ENCODE data around the gene RETREG3. TPM values are rescaled to one million over a fixed set of nuclear protein-coding genes. Genes with fewer than 3 reads are reported as not detected.

Gene RETREG3
- total RNA-seq, 2 experiments from 2014 or later: 33.5 to 50.5 TPM

DNA sequence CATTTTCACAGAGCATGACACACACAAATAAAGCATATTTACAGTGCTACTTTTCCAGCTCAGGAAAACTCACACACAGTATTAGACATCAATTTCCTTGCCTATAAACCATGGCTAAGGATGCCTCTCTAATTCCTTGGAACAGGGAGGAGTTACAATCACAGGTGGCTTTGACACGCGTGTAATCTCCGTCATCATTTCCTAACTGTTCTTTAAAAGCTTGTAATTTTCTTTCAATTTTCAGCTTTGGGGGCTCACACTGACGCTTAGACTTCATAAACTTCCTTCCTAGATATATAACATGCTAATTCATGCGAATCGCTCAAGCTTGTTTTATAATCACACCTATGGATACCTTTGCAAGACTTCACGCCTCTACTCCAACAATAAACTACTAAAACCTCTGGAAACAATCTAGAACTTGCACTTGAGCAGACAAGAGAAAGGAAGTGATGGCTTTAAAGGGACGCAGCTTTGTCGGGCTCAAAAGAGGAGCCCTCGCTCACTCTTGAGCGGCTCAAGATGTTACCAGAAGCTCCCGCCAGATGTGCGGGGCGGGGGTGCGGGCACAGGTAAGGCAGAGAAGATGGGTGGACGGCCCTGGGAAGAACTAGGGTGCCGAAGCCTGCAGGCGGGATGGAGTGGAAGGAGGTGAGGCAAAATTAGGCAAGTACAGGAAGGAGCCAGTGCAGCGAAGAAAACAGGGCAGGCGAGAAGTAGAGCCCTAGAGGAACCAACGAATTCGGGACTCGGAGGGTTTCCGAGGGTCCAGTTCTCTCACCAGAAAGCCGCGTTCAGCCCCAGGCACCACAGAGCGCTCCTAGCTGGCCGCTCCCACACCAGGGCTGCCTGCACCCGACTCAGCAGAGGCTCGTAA is 631 bp downstream of the RETREG3 start:
- intact Hi-C loops (cut with micrococcal nuclease; ENCODE audit: unreplicated experiment): loop anchor here (1.0 to 2.0 kb wide), 2 partner anchors 30 to 70 kb away; no protein-coding TSS in a partner anchor
- peak overlapping the region; percentile 74 for H3K27ac ChIP-seq (ENCODE audit: low read depth, low read length, poor library complexity, severe bottlenecking)
- H3K4me3 ChIP-seq (ENCODE audit: low read depth, low read length, poor library complexity, severe bottlenecking): peak overlapping the region; percentile 88
- TF ChIP-seq EZH2phosphoT487 (IDR thresholded peaks at IDR 0.05; ENCODE audit: borderline replicate concordance, low read depth, low read length) (no peak), CTCF (conservative IDR thresholded peaks at IDR 0.05; ENCODE audit: low read length) (no peak)
- peak; percentile 55 for DNase-seq (ENCODE audit: low spot score)
- H3K36me3 ChIP-seq (ENCODE audit: insufficient read depth, low read length): peaks cover 20% of the 10 kb centered on the region
- H3K9me2 ChIP-seq (ENCODE audit: insufficient read depth, low read length): no peaks in the 10 kb centered on the region
- no TSS peak for BruUV-seq (replicated peaks)
- peak overlapping the region; percentile 18; the same call in 1 of the 2 replicates for H2AFZ ChIP-seq (ENCODE audit: low read length)
- H3K4me1 ChIP-seq (ENCODE audit: insufficient read depth, low read length, poor library complexity, severe bottlenecking): peaks cover 38% of the 10 kb centered on the region
- H3K79me2 ChIP-seq (ENCODE audit: insufficient read depth, low read depth, low read length): peaks cover 70% of the 10 kb centered on the region
- ChIA-PET POLR2A (interaction anchor here (0.8 to 2.0 kb wide), 17 partner anchors 9 to 166 kb away, joined by 3 to 8 read pairs (median 4); partner anchors contain the start of genes PLEKHH3, PSMC3IP and TUBG2), CTCF (ENCODE audit: unreplicated experiment) (interaction anchor here (1.7 to 2.3 kb wide), 2 partner anchors 9 to 30 kb away, joined by 4 to 11 read pairs; partner anchors contain the start of gene PSMC3IP)
- no peaks in the 10 kb centered on the region; the same call in 1 of the 2 replicates for H4K20me1 ChIP-seq (ENCODE audit: insufficient read depth, low read length)
- H3K4me2 ChIP-seq (ENCODE audit: low read length): peak overlapping the region; percentile 80
- no peaks in the 10 kb centered on the region for H3K9me3 ChIP-seq (ENCODE audit: low read length)

DNA sequence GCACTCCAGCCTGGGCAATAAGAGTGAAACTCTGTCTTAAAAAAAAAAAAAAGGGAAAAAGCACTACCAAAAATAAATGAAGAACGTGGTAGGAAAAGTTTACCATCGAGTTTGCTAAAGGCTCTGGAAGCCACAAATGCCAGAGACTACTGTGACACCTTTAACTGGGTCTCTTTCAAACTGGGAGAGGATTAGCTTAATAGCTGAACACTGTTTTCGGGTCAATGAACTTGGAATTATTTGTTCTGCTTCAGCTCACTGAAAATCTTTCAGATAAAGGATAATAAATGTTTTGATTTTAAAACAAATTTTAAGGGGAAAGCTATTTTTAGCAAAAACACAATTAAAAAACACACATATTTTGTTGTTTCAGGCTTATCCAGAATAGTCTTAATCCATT is 1.4 kb downstream of the RETREG3 start:
- Histone ChIP-seq H3K4me2 (ENCODE audit: low read length) (peak overlapping the region; percentile 80), H3K9me2 (ENCODE audit: insufficient read depth, low read length) (no peaks in the 10 kb centered on the region), H3K4me3 (ENCODE audit: low read depth, low read length, poor library complexity, severe bottlenecking) (peak overlapping the region; percentile 88), H2AFZ (ENCODE audit: low read length) (no peak overlapping the region), H3K79me2 (ENCODE audit: insufficient read depth, low read depth, low read length) (peaks cover 77% of the 10 kb centered on the region), H4K20me1 (ENCODE audit: insufficient read depth, low read length) (no peaks in the 10 kb centered on the region; the same call in 1 of the 2 replicates), H3K9me3 (ENCODE audit: low read length) (no peaks in the 10 kb centered on the region; the same call in 1 of the 2 replicates), H3K4me1 (ENCODE audit: insufficient read depth, low read length, poor library complexity, severe bottlenecking) (peaks cover 46% of the 10 kb centered on the region), H3K36me3 (ENCODE audit: insufficient read depth, low read length) (peaks cover 17% of the 10 kb centered on the region), H3K27ac (ENCODE audit: low read depth, low read length, poor library complexity, severe bottlenecking) (peak overlapping the region; percentile 74)
- POLR2A ChIA-PET: interaction anchor here (0.6 to 2.0 kb wide), 10 partner anchors 9 to 71 kb away, joined by 3 to 8 read pairs (median 5); partner anchors contain the start of genes PLEKHH3, PSMC3IP and TUBG2
- intact Hi-C loops (cut with micrococcal nuclease; ENCODE audit: unreplicated experiment): loop anchor here (1.0 to 2.0 kb wide), 2 partner anchors 29 to 71 kb away; no protein-coding TSS in a partner anchor
- BruUV-seq (replicated peaks): no TSS peak
- CTCF ChIA-PET (ENCODE audit: unreplicated experiment): interaction anchor here (1.7 to 2.3 kb wide), 2 partner anchors 9 to 29 kb away, joined by 4 to 11 read pairs; partner anchors contain the start of gene PSMC3IP
- no peak for DNase-seq (ENCODE audit: low spot score)
- TF ChIP-seq CTCF (conservative IDR thresholded peaks at IDR 0.05; ENCODE audit: low read length) (no peak), EZH2phosphoT487 (IDR thresholded peaks at IDR 0.05; ENCODE audit: borderline replicate concordance, low read depth, low read length) (no peak)

Measured in OCI-LY7 (cell line).